Left lung (tissue), 10 donors: ENCODE data around the gene THEM4. TPM values are rescaled to one million over a fixed set of nuclear protein-coding genes. Genes with fewer than 3 reads are reported as not detected.

Source experiments
- ATAC-seq: fragments of 200-7000 bp; cut with Tn5 transposase; one replicate; pipeline ENCODE4 v1.9.1; 2020; ENCODE audit warnings: moderate library complexity
- DNase-seq, 4 donors: peaks; one replicate each; pipeline ENCODE4 v3.0.0-alpha.2; 2013 to 2020
- H3K27ac ChIP-seq, 2 donors: fragments of 200-600 bp; sonication (generic) in 1 of 2; one replicate each; pipeline versions ENCODE4 v1.5.0 to v1.8.0; 2020 to 2021
- H3K27me3 ChIP-seq, 2 donors: fragments of 200-600 bp; sonication (generic) in 1 of 2; one replicate each; pipeline versions ENCODE4 v1.5.0 to v1.8.0; 2020 to 2021
- H3K36me3 ChIP-seq, 2 donors: fragments of 200-600 bp; sonication (generic) in 1 of 2; one replicate each; pipeline versions ENCODE4 v1.5.0 to v1.8.0; 2020 to 2021
- H3K4me1 ChIP-seq, 2 donors: fragments of 200-600 bp; one replicate each; pipeline ENCODE4 v1.8.0; 2021
- H3K4me3 ChIP-seq, 2 donors: fragments of 200-600 bp; sonication (generic) in 1 of 2; one replicate each; pipeline versions ENCODE4 v1.5.0 to v1.8.0; 2020 to 2021; ENCODE audit warnings: mild to moderate bottlenecking in 1 of 2
- H3K9me3 ChIP-seq, 2 donors: fragments of 200-600 bp; sonication (generic) in 1 of 2; one replicate each; pipeline versions ENCODE4 v1.5.0 to v1.8.0; 2020 to 2021
- CTCF ChIP-seq, 2 donors: fragments of 200-600 bp; sonication (generic) in 1 of 2; IDR thresholded peaks; one replicate each; pipeline versions ENCODE4 v1.5.0 to v1.8.0; 2021; ENCODE audit warnings: antibody characterized with exemption in 2 of 2
- intact Hi-C, 2 donors: fragments of 100-400 bp; cut with DNase I; formaldehyde crosslinking; loops; one replicate each; pipeline versions ENCODE4 v1.11.2 to v1.14.2; 2022
- polyA plus RNA-seq, 6 donors: library from polyadenylated mRNA; unstranded; fragments of 120-200 nt; gene quantifications; one replicate each; pipeline ENCODE4 v1.2.1, GENCODE V29; 2013; ENCODE audit not compliant: insufficient read length in 6 of 6
- total RNA-seq, 2 donors: library from RNA; stranded (reverse); fragmentation: NEBNext Ultra II Directional; extraction: Animal tissue kit (Norgen Biotek cat#: 25700); gene quantifications; one replicate each; pipeline ENCODE4 v1.2.1, GENCODE V29; 2021
- donor health status: DM: no; HTN: yes; CAD: no.
- donor health status: DM: no; HTN: no; CAD: no.

THEM4 gene
- total and polyA plus RNA-seq, 8 donors = 10.6 to 36.8 (median 30.6) TPM

DNA sequence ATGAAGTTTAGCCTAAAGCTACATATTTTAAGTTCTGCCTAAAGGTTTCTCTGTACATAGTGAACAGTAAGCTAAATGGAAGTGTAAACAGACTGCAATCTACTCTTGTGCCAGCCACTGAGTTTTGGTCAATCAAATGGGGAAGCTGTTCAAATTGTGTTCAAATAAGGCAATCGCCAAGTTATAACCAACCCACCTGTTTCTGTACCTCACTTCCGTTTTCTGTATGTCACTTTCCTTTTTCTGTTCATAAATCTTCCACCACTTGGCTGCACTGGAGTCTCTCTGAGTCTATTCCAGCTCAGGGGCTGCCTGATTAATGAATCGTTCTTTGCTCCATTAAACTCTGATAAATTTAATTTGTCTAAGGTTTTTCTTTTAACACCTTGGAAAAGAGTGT lies 10.8 kb upstream of the THEM4 start:
- DNase-seq (no peak), ATAC-seq (no peak)
- H3K9me3 ChIP-seq = no peaks in the 10 kb centered on the region
- no peaks in the 10 kb centered on the region for H3K36me3 ChIP-seq
- H3K4me1 ChIP-seq = peaks cover 0 to 13% of the 10 kb centered on the region in 2 donors
- H3K27ac ChIP-seq = no peak overlapping the region
- intact Hi-C loops = no loop called here
- H3K4me3 ChIP-seq = no peak overlapping the region
- no peaks in the 10 kb centered on the region for H3K27me3 ChIP-seq
- TF ChIP-seq CTCF (IDR thresholded peaks at IDR 0.05) = no peak

DNA sequence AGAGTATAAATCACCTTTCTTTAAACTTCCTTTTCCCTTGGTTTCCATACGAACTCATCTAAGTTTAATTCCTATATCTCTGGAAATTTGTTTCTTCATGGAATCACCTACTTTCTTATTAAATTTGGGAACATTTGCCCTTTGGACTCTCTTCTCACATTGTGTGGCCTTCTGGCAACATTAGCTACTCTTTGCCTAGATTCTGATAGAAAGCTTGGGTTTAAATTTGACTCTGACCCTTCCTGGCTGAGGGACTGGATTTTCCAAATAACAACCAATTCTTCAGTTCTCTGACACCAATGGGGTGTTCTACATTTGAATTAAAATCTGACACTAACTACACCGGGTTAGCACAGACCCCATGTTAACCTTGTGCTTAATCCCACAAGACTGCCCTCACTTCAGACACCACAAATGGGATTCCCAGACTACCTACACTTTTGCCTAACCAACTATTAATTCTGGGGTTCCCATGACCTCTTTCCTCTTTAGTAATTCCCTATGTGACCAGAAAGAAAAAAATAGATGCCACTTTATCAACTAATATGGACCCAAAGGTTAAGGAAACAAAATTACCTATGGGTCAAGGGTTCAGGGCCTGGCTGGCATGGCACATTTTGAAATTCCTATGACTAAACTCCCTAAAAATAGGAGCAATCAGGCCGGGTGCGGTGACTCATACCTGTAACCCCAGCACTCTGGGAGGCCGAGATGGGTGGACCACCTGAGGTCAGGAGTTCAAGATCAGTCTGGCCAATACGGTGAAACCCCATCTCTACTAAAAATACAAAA lies 9.7 kb upstream of the THEM4 start:
- Histone ChIP-seq H3K36me3 (no peaks in the 10 kb centered on the region), H3K4me3 (no peak overlapping the region), H3K4me1 (peaks cover 0 to 13% of the 10 kb centered on the region in 2 donors), H3K27me3 (no peaks in the 10 kb centered on the region), H3K9me3 (no peaks in the 10 kb centered on the region), H3K27ac (no peak overlapping the region)
- no peak for TF ChIP-seq CTCF (IDR thresholded peaks at IDR 0.05)
- DNase-seq (no peak), ATAC-seq (no peak)
- intact Hi-C loops = no loop called here

DNA sequence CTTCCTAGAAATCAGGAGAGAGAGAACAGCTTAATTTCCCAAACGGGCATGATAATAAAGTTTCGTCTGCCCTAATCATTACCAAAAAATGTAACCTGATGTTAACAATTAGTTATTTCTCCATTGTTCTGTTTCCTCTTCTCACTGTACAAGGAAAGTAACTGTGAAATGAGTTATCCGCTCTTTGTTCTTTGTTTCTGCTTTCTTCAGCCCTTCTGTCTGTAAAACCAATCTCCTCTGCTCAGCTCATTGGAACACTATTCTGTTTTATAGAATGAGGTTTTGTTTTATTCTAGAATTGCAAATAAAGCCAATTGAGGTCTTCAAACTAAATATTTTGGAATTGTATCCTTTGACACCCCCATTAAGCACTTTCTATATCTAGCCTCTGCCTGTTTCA lies 8.8 kb upstream of the THEM4 start:
- no peak overlapping the region for H3K4me3 ChIP-seq
- intact Hi-C loops = no loop called here
- no peak for TF ChIP-seq CTCF (IDR thresholded peaks at IDR 0.05)
- H3K9me3 ChIP-seq = no peaks in the 10 kb centered on the region
- H3K27me3 ChIP-seq = no peaks in the 10 kb centered on the region
- no peaks in the 10 kb centered on the region for H3K36me3 ChIP-seq
- H3K4me1 ChIP-seq = peaks cover 0 to 13% of the 10 kb centered on the region in 2 donors
- no peak overlapping the region for H3K27ac ChIP-seq
- ATAC-seq = no peak
- no peak for DNase-seq

DNA sequence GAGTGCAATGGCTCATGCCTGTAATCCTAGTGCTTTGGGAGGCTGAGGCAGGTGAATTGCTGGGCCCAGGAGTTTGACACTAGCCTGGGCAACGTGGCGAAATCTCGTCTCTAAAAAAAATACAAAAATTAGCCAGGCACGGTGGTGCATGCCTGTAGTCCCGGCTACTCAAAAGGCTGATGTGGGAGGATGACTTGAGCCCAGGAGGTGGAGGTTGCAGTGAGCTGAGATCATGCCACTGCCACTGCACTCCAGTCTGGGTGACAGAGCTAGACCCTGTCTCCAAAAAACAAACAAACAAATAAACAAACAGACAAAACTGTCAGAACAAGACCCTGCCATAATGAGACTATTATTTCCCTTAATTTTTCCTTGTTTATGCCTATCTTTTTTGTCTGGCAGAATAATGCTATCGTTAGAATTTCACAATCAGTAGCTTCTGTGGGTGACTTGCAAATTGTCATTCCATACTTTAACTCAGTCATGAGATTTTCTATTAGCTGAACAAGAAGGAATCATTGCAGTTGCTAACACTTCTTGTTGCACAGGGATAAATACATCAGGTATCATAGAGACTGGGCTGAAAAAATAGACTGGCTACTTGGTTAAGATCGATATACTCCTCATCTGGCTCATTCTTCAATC lies 7.5 kb upstream of the THEM4 start:
- no peak for TF ChIP-seq CTCF (IDR thresholded peaks at IDR 0.05)
- intact Hi-C loops = no loop called here
- ATAC-seq = no peak

GRCh38 chr1:151915061-151915686 lies 5.9 kb upstream of the THEM4 start:
- DNase-seq (no peak), ATAC-seq (no peak)
- Histone ChIP-seq H3K27ac (no peak overlapping the region), H3K4me3 (no peak overlapping the region), H3K9me3 (no peaks in the 10 kb centered on the region), H3K4me1 (peaks cover 0 to 6% of the 10 kb centered on the region in 2 donors), H3K27me3 (no peaks in the 10 kb centered on the region), H3K36me3 (no peaks in the 10 kb centered on the region)
- intact Hi-C loops = no loop called here
- no peak for TF ChIP-seq CTCF (IDR thresholded peaks at IDR 0.05)

More for the DNA sequence above, 7.5 kb upstream of the THEM4 start:
- no peaks in the 10 kb centered on the region for H3K9me3 ChIP-seq
- H3K27ac ChIP-seq = no peak overlapping the region
- no peaks in the 10 kb centered on the region for H3K36me3 ChIP-seq
- no peaks in the 10 kb centered on the region for H3K27me3 ChIP-seq
- no peak overlapping the region for H3K4me3 ChIP-seq
- no peak for DNase-seq
- peaks cover 0 to 13% of the 10 kb centered on the region in 2 donors for H3K4me1 ChIP-seq
